HepG2 (cell line): Measurements from ENCODE around the gene METRN. TPM values are rescaled to one million over a fixed set of nuclear protein-coding genes. Genes with fewer than 3 reads are reported as not detected.

ENCODE experiments used
- ATF4 ChIP-seq, 2 experiments: fragments of 450-650 bp in 1 of 2; sonication (generic) in 1 of 2; formaldehyde crosslinking; IDR thresholded peaks; 2 replicates each; pipeline versions ENCODE4 v1.5.0 to v1.8.0; 2020 to 2022; ENCODE audit warnings: mild to moderate bottlenecking in 1 of 2, missing genetic modification reagents in 1 of 2
- E2F5 ChIP-seq: sonication (generic); formaldehyde crosslinking; conservative IDR thresholded peaks from 2 replicates; pipeline ENCODE4 v1.4.0; 2020; ENCODE audit warnings: missing genetic modification reagents
- FOXO4 ChIP-seq: sonication (generic); formaldehyde crosslinking; conservative IDR thresholded peaks from 2 replicates; pipeline ENCODE4 v1.8.1; 2023; ENCODE audit warnings: missing genetic modification reagents
- GMEB1 ChIP-seq: sonication (generic); formaldehyde crosslinking; IDR thresholded peaks from 2 replicates; pipeline ENCODE4 v1.5.1; 2020; ENCODE audit warnings: missing genetic modification reagents, mild to moderate bottlenecking, borderline replicate concordance
- POLR2G ChIP-seq: fragments of 200-400 bp; formaldehyde crosslinking; IDR thresholded peaks from 2 replicates; pipeline ENCODE4 v1.6.1; 2018; ENCODE audit warnings: mild to moderate bottlenecking, low read depth, low read length, moderate library complexity
- SALL1 ChIP-seq: sonication (generic); formaldehyde crosslinking; IDR thresholded peaks from 2 replicates; pipeline ENCODE4 v1.8.0; 2022; ENCODE audit warnings: mild to moderate bottlenecking, missing genetic modification reagents
- SNRNP70 ChIP-seq: fragments of 200-400 bp; formaldehyde crosslinking; IDR thresholded peaks from 2 replicates; pipeline ENCODE4 v1.6.1; 2017; ENCODE audit warnings: mild to moderate bottlenecking, low read depth, low read length, moderate library complexity
- TFAP4 ChIP-seq: sonication (generic); IDR thresholded peaks from 2 replicates; pipeline ENCODE4 v1.6.1; 2016; ENCODE audit warnings: low read depth, borderline replicate concordance
- THYN1 ChIP-seq: sonication (generic); formaldehyde crosslinking; IDR thresholded peaks from 2 replicates; pipeline ENCODE4 v1.8.1; 2023; ENCODE audit warnings: low read depth, mild to moderate bottlenecking, moderate library complexity, missing genetic modification reagents, borderline replicate concordance
- UBTF ChIP-seq: sonication (generic); formaldehyde crosslinking; IDR thresholded peaks from 2 replicates; pipeline ENCODE4 v1.4.0; 2020; ENCODE audit warnings: mild to moderate bottlenecking, missing genetic modification reagents
- ZNF556 ChIP-seq: sonication (generic); formaldehyde crosslinking; IDR thresholded peaks from 2 replicates; pipeline ENCODE4 v1.4.0; 2020; ENCODE audit warnings: mild to moderate bottlenecking, missing genetic modification reagents, borderline replicate concordance
- ZNF614 ChIP-seq: IDR thresholded peaks from 2 replicates; pipeline ENCODE4 v1.6.1; 2018; ENCODE audit warnings: missing biosample characterization, missing genetic modification reagents, inconsistent platforms, borderline replicate concordance
- ZNF737 ChIP-seq: sonication (generic); formaldehyde crosslinking; IDR thresholded peaks from 2 replicates; pipeline ENCODE4 v1.5.0; 2020; ENCODE audit warnings: missing genetic modification reagents, mild to moderate bottlenecking, borderline replicate concordance
- ZNF790 ChIP-seq: sonication (generic); formaldehyde crosslinking; IDR thresholded peaks from 2 replicates; pipeline ENCODE4 v1.8.0; 2022; ENCODE audit warnings: missing genetic modification reagents, mild to moderate bottlenecking, borderline replicate concordance
- ZXDC ChIP-seq: sonication (generic); formaldehyde crosslinking; IDR thresholded peaks from 2 replicates; pipeline ENCODE4 v1.5.0; 2020; ENCODE audit warnings: mild to moderate bottlenecking, missing genetic modification reagents
- polyA plus RNA-seq, 8 experiments: library from polyadenylated mRNA; depleted of rRNA in 3 of 8; stranded (reverse) in 7 of 8; unstranded in 1 of 8; fragments of >200 nt; fragmentation: Illumina TruSeq in 4 of 8; extraction: Trizol in 4 of 8; gene quantifications; 2 replicates each; pipeline versions ENCODE4 v1.2.1 to v1.2.3, GENCODE V29; 2011 to 2016; ENCODE audit warnings: low read depth in 4 of 8, missing spikeins in 1 of 8, mixed read lengths in 1 of 8; ENCODE audit not compliant: insufficient read depth in 1 of 8
- total RNA-seq, 5 experiments: library from RNA; depleted of rRNA; stranded (reverse); fragments of >200 nt; fragmentation: Illumina TruSeq; extraction: Trizol; gene quantifications; 2 replicates each; pipeline ENCODE4 v1.2.3, GENCODE V29; 2016; ENCODE audit warnings: low read depth in 1 of 5

The METRN gene
- total and polyA plus RNA-seq, 2 of the 13 experiments (the other 11 are each of a cell fraction or from before 2014, with no cell fraction given): 25.5 to 46.1 TPM

GRCh38 chr16:700684-701584 lies 14.0 kb upstream of the METRN start (continued):
- TF ChIP-seq ZXDC (no peak), SNRNP70 (no peak), SALL1 (CRISPR knock-in tag) (peak; percentile 87), FOXO4 (0 out of 2 replicates have a peak, but pooled peaks have one; percentile 89), E2F5 (CRISPR knock-in tag) (0 out of 2 replicates have a peak, but pooled peaks have one; percentile 49), ZNF614 (no peak), GMEB1 (CRISPR knock-in tag) (no peak), POLR2G (no peak), UBTF (CRISPR knock-in tag) (no peak), ZNF737 (CRISPR knock-in tag) (no peak), ZNF556 (CRISPR knock-in tag) (0 out of 2 replicates have a peak, but pooled peaks have one; percentile 61), ZNF790 (CRISPR knock-in tag) (peak; percentile 58; the same call in 1 of the 2 replicates), TFAP4 (no peak), THYN1 (CRISPR knock-in tag) (no peak), ATF4 (CRISPR knock-in tag; IDR thresholded peaks at IDR 0.05) (peak in 1 of 2 experiments; percentile 34; a peak in 1 of 4 replicates)
